NB4 (cell line): ENCODE measurements around the gene ATG13.

Experiments
- MYC ChIP-seq: IDR thresholded peaks from 2 replicates; pipeline ENCODE4 v1.6.1; 2011; ENCODE audit warnings: low read depth, low read length
- POLR2A ChIP-seq: IDR thresholded peaks from 2 replicates; pipeline ENCODE4 v1.6.1; 2011; ENCODE audit warnings: mild to moderate bottlenecking; ENCODE audit not compliant: insufficient read length; ENCODE audit errors: extremely low read depth
- TF ChIP-seq, protein P1 (sequence below): IDR thresholded peaks from one replicate; pipeline ENCODE4 v1.5.1; 2012; ENCODE audit warnings: low read depth, low read length

DNA sequence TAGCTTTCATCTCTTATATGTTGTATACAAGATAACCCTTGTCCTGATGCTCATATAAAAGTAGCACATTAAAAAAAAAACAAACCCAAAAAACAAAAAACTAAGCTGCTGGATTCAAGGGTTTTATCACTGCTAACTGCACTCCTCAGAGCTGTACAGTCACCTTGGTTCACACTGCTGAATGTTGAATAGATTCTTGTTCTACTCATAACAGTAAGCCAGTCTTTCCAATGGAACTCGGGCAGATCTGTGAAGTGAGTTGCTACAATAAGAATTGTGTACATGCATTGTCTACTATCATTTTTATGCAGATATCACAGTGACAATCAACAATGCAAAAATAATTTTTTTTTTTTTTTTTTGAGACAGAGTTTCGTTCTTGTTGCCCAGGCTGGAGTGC is 5.0 kb upstream of the ATG13 start:
- TF ChIP-seq POLR2A (no peak), MYC (no peak)
- TF ChIP-seq, protein P1, sequence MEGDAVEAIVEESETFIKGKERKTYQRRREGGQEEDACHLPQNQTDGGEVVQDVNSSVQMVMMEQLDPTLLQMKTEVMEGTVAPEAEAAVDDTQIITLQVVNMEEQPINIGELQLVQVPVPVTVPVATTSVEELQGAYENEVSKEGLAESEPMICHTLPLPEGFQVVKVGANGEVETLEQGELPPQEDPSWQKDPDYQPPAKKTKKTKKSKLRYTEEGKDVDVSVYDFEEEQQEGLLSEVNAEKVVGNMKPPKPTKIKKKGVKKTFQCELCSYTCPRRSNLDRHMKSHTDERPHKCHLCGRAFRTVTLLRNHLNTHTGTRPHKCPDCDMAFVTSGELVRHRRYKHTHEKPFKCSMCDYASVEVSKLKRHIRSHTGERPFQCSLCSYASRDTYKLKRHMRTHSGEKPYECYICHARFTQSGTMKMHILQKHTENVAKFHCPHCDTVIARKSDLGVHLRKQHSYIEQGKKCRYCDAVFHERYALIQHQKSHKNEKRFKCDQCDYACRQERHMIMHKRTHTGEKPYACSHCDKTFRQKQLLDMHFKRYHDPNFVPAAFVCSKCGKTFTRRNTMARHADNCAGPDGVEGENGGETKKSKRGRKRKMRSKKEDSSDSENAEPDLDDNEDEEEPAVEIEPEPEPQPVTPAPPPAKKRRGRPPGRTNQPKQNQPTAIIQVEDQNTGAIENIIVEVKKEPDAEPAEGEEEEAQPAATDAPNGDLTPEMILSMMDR, result no peak
